GM18508 (cell line): ENCODE measurements around the gene C16orf74.

Experiments used
- ATAC-seq: cut with Tn5 transposase; IDR thresholded peaks from one replicate; pipeline ENCODE4 v1.9.1; 2021; ENCODE audit warnings: moderate number of reproducible peaks; ENCODE audit not compliant: insufficient read depth, unreplicated experiment

Gene C16orf74

DNA sequence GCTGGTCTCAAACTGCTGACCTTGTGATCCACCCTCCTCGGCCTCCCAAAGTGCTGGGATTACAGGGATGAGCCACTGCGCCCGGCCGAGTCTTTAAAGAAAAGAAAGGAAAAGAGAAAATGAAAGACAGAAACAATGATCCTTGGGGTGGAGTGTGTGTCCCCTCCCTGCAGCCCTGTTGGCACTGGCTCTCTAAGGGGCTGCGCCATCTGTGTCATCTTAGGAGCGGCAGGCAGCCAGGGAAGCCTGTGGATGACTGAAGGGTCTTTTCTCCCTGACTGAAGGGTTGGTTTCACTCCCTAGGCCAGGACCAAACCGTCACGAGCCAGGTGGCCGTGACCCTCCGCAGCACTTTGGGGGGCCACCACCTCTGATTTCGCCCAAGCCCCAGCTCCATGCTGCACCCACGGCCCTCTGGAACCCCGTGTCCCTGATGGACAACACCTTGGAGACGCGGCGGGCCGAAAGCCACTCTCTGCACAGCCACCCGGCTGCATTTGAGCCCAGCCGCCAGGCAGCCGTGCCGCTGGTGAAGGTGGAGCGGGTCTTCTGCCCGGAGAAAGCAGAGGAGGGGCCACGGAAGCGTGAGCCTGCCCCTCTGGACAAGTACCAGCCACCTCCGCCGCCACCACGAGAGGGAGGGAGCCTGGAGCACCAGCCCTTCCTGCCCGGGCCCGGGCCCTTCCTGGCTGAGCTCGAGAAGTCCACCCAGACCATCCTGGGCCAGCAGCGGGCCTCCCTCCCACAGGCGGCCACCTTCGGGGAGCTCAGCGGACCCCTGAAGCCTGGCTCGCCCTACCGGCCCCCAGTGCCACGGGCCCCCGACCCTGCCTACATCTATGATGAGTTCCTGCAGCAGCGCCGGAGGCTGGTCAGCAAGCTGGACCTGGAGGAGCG lies 89.8 kb downstream of the C16orf74 start:
- no peak for ATAC-seq

DNA sequence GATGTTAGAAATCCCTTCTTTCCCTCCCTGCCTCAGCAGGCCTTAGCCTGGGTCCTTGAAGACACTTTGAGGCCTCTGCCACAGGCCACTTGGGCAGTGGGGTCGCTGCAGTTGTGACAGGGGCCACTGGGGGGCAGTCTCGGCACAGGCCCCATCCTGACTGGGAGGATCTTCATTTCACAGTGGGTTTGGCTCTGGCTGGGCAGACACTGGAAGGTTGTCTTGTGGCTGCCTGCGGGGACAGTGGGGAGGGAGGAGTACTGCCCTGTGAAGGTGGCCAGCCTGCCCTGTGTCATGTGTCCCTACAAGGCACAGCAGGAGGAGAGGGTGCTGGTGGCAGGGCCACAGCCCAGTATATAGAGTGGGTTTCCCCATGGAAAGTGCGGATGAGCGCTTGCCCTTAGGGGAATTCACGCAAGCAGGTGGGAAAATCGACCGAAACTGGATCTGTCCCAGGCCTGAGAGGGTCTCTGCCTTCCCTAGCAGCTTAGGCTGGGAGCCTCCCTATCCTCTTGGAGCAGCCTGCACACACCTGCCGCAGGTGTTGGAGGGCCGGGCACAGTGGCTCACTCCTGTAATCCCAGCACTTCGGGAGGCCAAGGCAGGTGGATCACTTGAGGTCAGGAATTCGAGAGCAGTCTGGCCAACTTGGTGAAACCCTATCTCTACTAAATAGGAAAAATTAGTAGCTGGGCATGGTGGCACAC lies 90.9 kb downstream of the C16orf74 start:
- no peak for ATAC-seq

DNA sequence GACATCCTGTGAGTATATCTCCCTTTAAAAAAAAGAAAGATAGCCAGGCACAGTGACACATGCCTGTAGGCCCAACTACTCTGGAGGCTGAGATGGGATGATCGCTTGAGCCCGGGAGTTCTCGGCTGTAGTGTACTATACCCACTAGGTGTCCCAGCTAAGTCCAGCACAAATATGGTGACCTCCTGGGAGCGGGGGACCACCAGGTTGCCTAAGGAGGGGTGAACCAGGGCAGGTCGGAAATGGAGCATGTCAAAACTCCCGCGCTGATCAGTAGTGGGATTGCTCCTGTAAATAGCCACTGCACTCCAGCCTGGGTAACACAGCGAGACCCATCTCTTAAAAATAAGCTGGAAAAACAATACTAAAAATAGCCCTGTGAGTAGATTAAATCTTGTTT lies 91.6 kb downstream of the C16orf74 start:
- no peak for ATAC-seq

DNA sequence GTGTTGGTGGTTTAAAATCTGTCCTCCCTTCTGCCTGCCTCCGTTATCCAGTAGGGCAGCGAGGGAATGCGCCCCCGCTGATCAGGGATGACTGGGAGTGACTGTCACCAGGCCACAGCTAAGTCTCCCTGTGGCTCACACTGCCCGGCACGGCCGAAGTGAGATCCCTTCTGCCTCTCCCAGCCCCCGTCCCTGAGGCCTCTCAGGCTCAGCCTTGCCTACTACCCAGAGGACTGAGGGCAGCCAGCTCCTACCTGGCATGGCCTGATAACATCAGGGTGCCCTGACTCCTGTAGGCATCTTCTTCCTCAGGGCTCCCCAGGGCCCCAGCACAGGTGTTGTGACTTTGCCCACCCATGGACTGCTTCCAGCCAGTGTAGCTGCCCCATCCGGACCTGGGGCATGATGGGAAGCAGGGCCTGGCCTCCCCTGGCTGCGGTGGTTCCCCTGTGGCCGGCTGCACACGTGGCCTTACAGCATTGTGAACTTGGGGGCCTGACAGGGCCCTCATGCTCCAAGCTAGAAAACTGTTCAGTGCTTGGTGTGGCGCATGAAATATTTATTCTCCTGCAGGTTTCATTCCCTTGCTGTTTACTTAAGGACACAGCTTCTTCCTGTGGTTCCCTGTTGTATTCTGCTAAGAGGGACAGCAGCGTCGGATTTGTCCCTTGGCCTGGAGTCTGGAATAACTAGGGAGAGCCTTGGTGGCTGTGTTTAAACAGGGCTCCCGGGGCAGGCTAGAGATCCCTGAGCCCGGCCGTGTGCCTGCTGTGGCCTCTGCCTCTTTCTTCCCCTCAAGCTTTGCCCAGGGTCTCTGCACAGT lies 92.2 kb downstream of the C16orf74 start:
- no peak for ATAC-seq

DNA sequence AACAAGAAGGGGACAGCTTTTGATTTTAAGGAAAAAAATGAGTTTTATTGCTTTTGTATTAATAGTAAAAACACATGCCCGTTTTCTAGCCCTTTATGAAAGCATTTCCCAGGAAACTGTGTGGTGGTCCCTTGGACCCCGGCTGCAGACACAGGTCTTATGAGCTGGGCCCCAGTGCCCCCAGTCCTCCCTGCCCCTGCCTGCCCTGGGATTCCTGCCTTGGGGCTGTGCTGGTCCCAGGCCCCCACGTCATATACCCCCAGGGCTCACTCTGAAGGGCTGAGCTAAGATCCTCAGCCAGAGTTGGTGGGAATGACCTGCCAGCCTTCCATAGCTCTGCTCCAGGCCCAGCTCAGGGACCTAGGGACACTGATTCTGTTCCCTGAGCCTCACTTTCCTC lies 92.9 kb downstream of the C16orf74 start:
- no peak for ATAC-seq
